HepG2 (cell line): ENCODE measurements around the gene SETD1B. TPM values are rescaled to one million over a fixed set of nuclear protein-coding genes. Genes with fewer than 3 reads are reported as not detected.

Experiments used
- ATAC-seq: fragments of 200-7000 bp; cut with Tn5 transposase; 3 replicates; pipeline ENCODE4 v1.9.1; 2020; ENCODE audit warnings: mild to moderate bottlenecking, moderate library complexity
- BruUV-seq: library from RNA; stranded (reverse); fragments of 400-500 nt; replicated peaks from 2 replicates; lab custom pipeline; 2021; lab: Mats Ljungman, UMichigan
- CTCF ChIA-PET: fragments of 300-600 bp; formaldehyde crosslinking; extraction: SDS; loops from one replicate; lab custom pipeline; 2021; ENCODE audit warnings: low total read pairs, inconsistent platforms, low intra/inter-chr PET ratio; lab: Yijun Ruan, JAX
- POLR2A ChIA-PET: fragments of 350-600 bp; sonication (Branson Sonifier 250); formaldehyde crosslinking; loops from one replicate; lab custom pipeline; 2020; ENCODE audit warnings: antibody characterized with exemption, inconsistent platforms; lab: Yijun Ruan, JAX
- DNase-seq: peaks from one replicate; pipeline ENCODE4 v3.0.0-alpha.2; 2015; ENCODE audit warnings: low spot score
- FAIRE-seq: peaks from 3 replicates; lab custom pipeline; 2011; peaks lifted over from hg19 to GRCh38; lab: Jason Lieb, UNC
- H2AFZ ChIP-seq: one replicate; pipeline ENCODE4 v1.6.1; 2011; ENCODE audit warnings: low read length, inconsistent platforms
- H3K27ac ChIP-seq: fragments of 300-600 bp; 3 replicates; pipeline ENCODE4 v1.8.0; 2011; ENCODE audit warnings: mixed run types, mild to moderate bottlenecking, mixed read lengths, low read length, inconsistent platforms; ENCODE audit not compliant: insufficient read depth; ENCODE audit errors: extremely low read length
- H3K27me3 ChIP-seq, 2 experiments: fragments of 200-600 bp in 1 of 2; 2 replicates in 1 of 2; 3 replicates in 1 of 2; pipeline versions ENCODE4 v1.6.0 to v1.8.0; 2011; ENCODE audit warnings: low read length in 2 of 2, mild to moderate bottlenecking in 2 of 2, moderate library complexity in 2 of 2, inconsistent platforms in 1 of 2; ENCODE audit not compliant: insufficient read depth in 2 of 2, control insufficient read depth in 1 of 2
- H3K36me3 ChIP-seq, 2 experiments: fragments of 200-600 bp in 1 of 2; replicated peaks in 1 of 2; 2 replicates in 1 of 2; 3 replicates in 1 of 2; pipeline versions ENCODE4 v1.5.1 to v1.8.0; 2011; ENCODE audit warnings: low read length in 2 of 2, inconsistent platforms in 1 of 2; ENCODE audit not compliant: insufficient read depth in 2 of 2, control insufficient read depth in 1 of 2
- H3K4me1 ChIP-seq: 2 replicates; pipeline ENCODE4 v1.5.1; 2012; ENCODE audit warnings: low read length, inconsistent platforms; ENCODE audit not compliant: insufficient read depth
- H3K4me2 ChIP-seq: 2 replicates; pipeline ENCODE4 v1.6.0; 2011; ENCODE audit warnings: low read depth, low read length, inconsistent platforms
- H3K4me3 ChIP-seq, 3 experiments: fragments of 200-600 bp in 1 of 3; sonication (generic), shearing (Covaris generic) in 1 of 3; replicated peaks in 1 of 3; 2 replicates each; pipeline ENCODE4 v1.5.1; 2011 to 2016; ENCODE audit warnings: low read length in 3 of 3, inconsistent platforms in 2 of 3, low read depth in 2 of 3, mild to moderate bottlenecking in 2 of 3, control low read depth in 1 of 3, mixed read lengths in 1 of 3; ENCODE audit not compliant: insufficient read depth in 1 of 3
- H3K79me2 ChIP-seq: one replicate; pipeline ENCODE4 v1.6.1; 2011; ENCODE audit warnings: low read length, inconsistent platforms; ENCODE audit not compliant: insufficient read depth
- H3K9ac ChIP-seq: 2 replicates; pipeline ENCODE4 v1.6.0; 2011; ENCODE audit warnings: mild to moderate bottlenecking, low read depth, low read length, inconsistent platforms; ENCODE audit not compliant: insufficient read depth
- H3K9me3 ChIP-seq: 2 replicates; pipeline ENCODE4 v1.5.1; 2012; ENCODE audit warnings: mild to moderate bottlenecking, low read length
- H4K20me1 ChIP-seq: 2 replicates; pipeline ENCODE4 v1.6.0; 2011; ENCODE audit warnings: inconsistent platforms, mild to moderate bottlenecking, low read length, moderate library complexity; ENCODE audit not compliant: insufficient read depth
- FOXM1 ChIP-seq: sonication (generic); formaldehyde crosslinking; IDR thresholded peaks from 2 replicates; pipeline ENCODE4 v1.5.0; 2020; ENCODE audit warnings: missing genetic modification reagents
- HOXA7 ChIP-seq: sonication (generic); formaldehyde crosslinking; IDR thresholded peaks from 2 replicates; pipeline ENCODE4 v1.8.1; 2022; ENCODE audit warnings: mild to moderate bottlenecking, missing genetic modification reagents, moderate library complexity
- HOXA9 ChIP-seq: sonication (generic); formaldehyde crosslinking; IDR thresholded peaks from 2 replicates; pipeline ENCODE4 v1.8.1; 2022; ENCODE audit warnings: missing genetic modification reagents, mild to moderate bottlenecking, moderate library complexity, borderline replicate concordance
- TCF7L2 ChIP-seq: IDR thresholded peaks from 2 replicates; pipeline ENCODE4 v1.6.1; 2011; ENCODE audit warnings: mild to moderate bottlenecking, low read depth, low read length, moderate library complexity
- TFDP1 ChIP-seq: IDR thresholded peaks from 2 replicates; pipeline ENCODE4 v1.6.1; 2016; ENCODE audit warnings: missing compliant biosample characterization, missing genetic modification reagents, borderline replicate concordance
- ZBTB7B ChIP-seq: sonication (generic); formaldehyde crosslinking; IDR thresholded peaks from 2 replicates; pipeline ENCODE4 v1.4.0; 2020; ENCODE audit warnings: missing genetic modification reagents
- ZFP62 ChIP-seq: sonication (generic); formaldehyde crosslinking; IDR thresholded peaks from 2 replicates; pipeline ENCODE4 v1.4.0; 2020; ENCODE audit warnings: missing genetic modification reagents
- ZNF557 ChIP-seq: sonication (generic); formaldehyde crosslinking; IDR thresholded peaks from 2 replicates; pipeline ENCODE4 v1.4.0; 2020; ENCODE audit warnings: missing genetic modification reagents
- ZNF646 ChIP-seq: sonication (generic); formaldehyde crosslinking; IDR thresholded peaks from 2 replicates; pipeline ENCODE4 v1.9.0; 2021; ENCODE audit warnings: mild to moderate bottlenecking, missing genetic modification reagents
- ZSCAN30 ChIP-seq: sonication (generic); formaldehyde crosslinking; IDR thresholded peaks from 2 replicates; pipeline ENCODE4 v1.5.0; 2020; ENCODE audit warnings: mild to moderate bottlenecking, missing genetic modification reagents
- WGBS: methylation state at CpG from one replicate; pipeline ENCODE4 v1.1.6; 2017; ENCODE audit warnings: low lambda C conversion rate; 5-methylcytosine and 5-hydroxymethylcytosine counted together
- in situ Hi-C: cut with HindIII; loops from 2 replicates; pipeline ENCODE4 v1.10.0; 2017; ENCODE audit warnings: low pct_unique_long_range_greater_than_20kb; ENCODE audit not compliant: extremely low pct_ligation_motif_present
- intact Hi-C: fragments of 100-400 bp; cut with micrococcal nuclease; formaldehyde crosslinking; loops from one replicate; pipeline ENCODE4 v1.10.0; 2022; ENCODE audit not compliant: unreplicated experiment
- polyA plus RNA-seq, 8 experiments: library from polyadenylated mRNA; depleted of rRNA in 3 of 8; stranded (reverse) in 7 of 8; unstranded in 1 of 8; fragments of >200 nt; fragmentation: Illumina TruSeq in 4 of 8; extraction: Trizol in 4 of 8; gene quantifications; 2 replicates each; pipeline versions ENCODE4 v1.2.1 to v1.2.3, GENCODE V29; 2011 to 2016; ENCODE audit warnings: low read depth in 4 of 8, missing spikeins in 1 of 8, mixed read lengths in 1 of 8; ENCODE audit not compliant: insufficient read depth in 1 of 8
- total RNA-seq, 5 experiments: library from RNA; depleted of rRNA; stranded (reverse); fragments of >200 nt; fragmentation: Illumina TruSeq; extraction: Trizol; gene quantifications; 2 replicates each; pipeline ENCODE4 v1.2.3, GENCODE V29; 2016; ENCODE audit warnings: low read depth in 1 of 5
- TF ChIP-seq, protein P1 (sequence below): sonication (generic); formaldehyde crosslinking; IDR thresholded peaks from 2 replicates; pipeline ENCODE4 v1.5.1; 2020; ENCODE audit warnings: mild to moderate bottlenecking, moderate library complexity, missing genetic modification reagents

SETD1B gene
- total and polyA plus RNA-seq, 2 of the 13 experiments (the other 11 are each of a cell fraction or from before 2014, with no cell fraction given), result 1.1 to 1.4 TPM

DNA sequence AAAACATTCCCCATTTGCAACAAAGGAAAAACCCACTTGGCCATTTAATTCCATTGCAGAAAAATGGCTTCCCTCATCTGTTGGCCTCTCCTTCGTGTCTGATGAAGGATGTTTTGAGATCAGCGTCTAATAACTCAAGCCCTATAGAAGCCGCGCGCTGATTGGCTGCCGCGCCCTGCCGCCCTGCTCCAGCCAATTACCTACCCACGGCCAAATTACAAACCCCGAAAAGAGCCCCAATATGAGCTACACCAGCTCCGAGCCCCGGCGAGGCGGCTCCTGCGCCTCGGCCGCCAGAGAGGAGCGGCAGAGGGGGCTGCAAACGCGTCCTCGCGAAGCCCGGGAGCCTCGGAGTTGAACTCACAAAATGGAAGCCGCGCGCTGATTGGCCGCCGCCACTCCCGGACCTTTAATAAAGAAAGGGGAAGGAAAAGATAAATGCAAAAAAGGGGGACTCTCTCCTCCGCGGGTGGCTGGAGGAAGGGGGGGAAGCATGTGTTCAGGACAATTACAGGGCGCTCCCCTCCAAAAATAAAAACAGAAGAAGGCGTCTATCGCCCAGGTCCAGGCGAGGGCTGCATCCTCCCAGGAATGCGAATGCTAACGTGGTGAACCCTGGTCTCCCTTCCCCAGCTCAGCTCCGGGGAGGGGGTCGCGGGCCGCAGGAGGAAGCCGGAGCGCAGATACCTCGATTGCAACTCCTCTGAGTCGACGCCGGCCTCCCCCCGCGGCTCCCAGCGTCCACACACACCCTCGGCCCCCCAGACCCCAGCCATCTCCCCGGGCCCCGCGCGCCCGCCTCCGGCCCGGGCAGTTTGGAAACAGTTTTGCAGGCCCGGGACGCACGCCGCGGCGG lies 738 bp upstream of the SETD1B start (continued):
- TF ChIP-seq TFDP1 (CRISPR knock-in tag), result peak; percentile 62; the same call in 1 of the 2 replicates
- TF ChIP-seq, protein P1, sequence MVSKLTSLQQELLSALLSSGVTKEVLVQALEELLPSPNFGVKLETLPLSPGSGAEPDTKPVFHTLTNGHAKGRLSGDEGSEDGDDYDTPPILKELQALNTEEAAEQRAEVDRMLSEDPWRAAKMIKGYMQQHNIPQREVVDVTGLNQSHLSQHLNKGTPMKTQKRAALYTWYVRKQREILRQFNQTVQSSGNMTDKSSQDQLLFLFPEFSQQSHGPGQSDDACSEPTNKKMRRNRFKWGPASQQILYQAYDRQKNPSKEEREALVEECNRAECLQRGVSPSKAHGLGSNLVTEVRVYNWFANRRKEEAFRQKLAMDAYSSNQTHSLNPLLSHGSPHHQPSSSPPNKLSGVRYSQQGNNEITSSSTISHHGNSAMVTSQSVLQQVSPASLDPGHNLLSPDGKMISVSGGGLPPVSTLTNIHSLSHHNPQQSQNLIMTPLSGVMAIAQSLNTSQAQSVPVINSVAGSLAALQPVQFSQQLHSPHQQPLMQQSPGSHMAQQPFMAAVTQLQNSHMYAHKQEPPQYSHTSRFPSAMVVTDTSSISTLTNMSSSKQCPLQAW (CRISPR knock-in tag), result peak; percentile 49; the same call in 1 of the 2 replicates

- Histone ChIP-seq H3K4me1 (peaks cover 27% of the 10 kb centered on the region), H3K79me2 (peaks cover 46% of the 10 kb centered on the region), H3K4me3 (peak overlapping the region; percentile 71 to 88 (median 79)), H3K9me3 (no peaks in the 10 kb centered on the region), H3K36me3 (peaks cover 9 to 12% of the 10 kb centered on the region in 2 experiments; a peak in 2 of 5 replicates), H3K9ac (peak overlapping the region; percentile 98), H3K27ac (peak overlapping the region; percentile 77), H2AFZ (no peak overlapping the region), H4K20me1 (0 out of 2 replicates have a peak, but pooled peaks cover 2% of the 10 kb centered on the region), H3K27me3 (no peaks in the 10 kb centered on the region; a peak in 1 of 5 replicates), H3K4me2 (peak overlapping the region; percentile 100)
- 2% methylated on average over 25 of the region's 63 CpGs for WGBS
- peak; percentile 55 for DNase-seq
- in situ Hi-C loops, result no loop called here
- CTCF ChIA-PET, result no interaction called here
- POLR2A ChIA-PET, result interaction anchor here (1.5 to 14.5 kb wide), 4 partner anchors 2 to 57 kb away, joined by 4 to 393 read pairs (median 209); partner anchors contain the start of genes HPD, RHOF and SETD1B
- FAIRE-seq, result no peak
- intact Hi-C loops, result no loop called here
- ATAC-seq, result peak; percentile 28
- no TSS peak for BruUV-seq
- TF ChIP-seq ZSCAN30 (CRISPR knock-in tag), result no peak
- no peak for TF ChIP-seq TCF7L2
- 0 out of 2 replicates have a peak, but pooled peaks have one; percentile 33 for TF ChIP-seq ZBTB7B
- no peak for TF ChIP-seq HOXA9 (CRISPR knock-in tag)
- TF ChIP-seq HOXA7 (CRISPR knock-in tag), result no peak
- TF ChIP-seq ZNF557 (CRISPR knock-in tag), result no peak
- no peak for TF ChIP-seq FOXM1 (CRISPR knock-in tag)
- TF ChIP-seq ZFP62, result no peak
- TF ChIP-seq ZNF646 (CRISPR knock-in tag), result no peak
Observed at GRCh38 chr12:121804417-121805111, 755 bp downstream of the SETD1B start.
